GM21360 (cell line): ENCODE data around the gene MTR.
"Not testable (repeated sequence)": the region's sequence is repeated elsewhere in the genome, so short reads cannot be mapped to it uniquely, and the experiment has no call there.

Source experiments
- ATAC-seq: cut with Tn5 transposase; IDR thresholded peaks from one replicate; pipeline ENCODE4 v1.9.1; 2021; ENCODE audit warnings: mild to moderate bottlenecking, moderate library complexity; ENCODE audit not compliant: unreplicated experiment

Gene MTR

GRCh38 chr1:236830116-236830515 is 35.0 kb downstream of the MTR start:
- no peak for ATAC-seq

GRCh38 chr1:236830560-236830959 is 35.5 kb downstream of the MTR start:
- no peak for ATAC-seq

DNA sequence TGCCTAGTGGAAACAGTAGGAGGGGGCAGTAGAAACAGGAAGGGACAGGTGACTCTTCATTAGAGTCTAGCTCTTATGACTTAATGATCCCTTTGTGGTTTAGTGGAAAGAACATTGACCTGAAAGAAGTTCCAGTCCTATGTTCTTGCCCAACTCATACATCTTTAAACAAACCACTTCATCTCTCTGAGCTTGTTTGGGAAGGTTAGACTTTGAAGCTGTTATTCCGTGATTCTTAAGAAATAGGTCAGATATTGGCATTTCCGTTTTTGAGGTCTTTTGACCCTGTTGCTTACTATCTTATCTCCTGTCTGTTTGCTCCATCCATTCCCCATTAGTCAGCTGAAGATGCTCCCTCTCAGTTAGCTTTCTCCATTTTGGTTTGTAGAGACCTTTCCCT is 38.5 kb downstream of the MTR start:
- ATAC-seq, result no peak

- ATAC-seq, result no peak
These were observed 39.8 kb downstream of the MTR start for GRCh38 chr1:236834876-236835275.

GRCh38 chr1:236835491-236835890 is 40.4 kb downstream of the MTR start:
- no peak for ATAC-seq

GRCh38 chr1:236836157-236836556 is 41.1 kb downstream of the MTR start:
- ATAC-seq, result no peak

- no peak for ATAC-seq
These were observed 42.0 kb downstream of the MTR start for GRCh38 chr1:236837115-236837514.

DNA sequence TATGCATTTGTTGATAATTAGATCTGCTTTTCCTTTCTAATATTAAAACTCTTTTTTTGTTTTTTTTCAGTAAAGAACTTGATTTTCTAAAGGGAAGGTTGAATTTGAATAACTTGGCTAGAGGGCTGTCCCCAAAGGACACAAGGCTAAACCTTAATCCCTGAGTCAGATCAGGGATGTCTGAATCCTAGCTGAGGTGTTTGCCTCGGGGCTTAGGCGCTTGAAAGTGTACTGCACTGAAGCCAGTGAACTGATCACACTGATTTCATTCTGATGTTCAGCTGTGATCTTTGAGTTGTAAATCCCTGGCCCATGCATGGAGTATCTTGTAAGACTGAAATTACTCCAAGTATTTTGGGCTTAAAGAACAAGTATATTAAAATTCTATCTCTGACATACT is 42.8 kb downstream of the MTR start:
- ATAC-seq, result no peak

- ATAC-seq, result no peak
These were observed 46.2 kb downstream of the MTR start for GRCh38 chr1:236841341-236841740.

- no peak for ATAC-seq
These were observed 49.6 kb downstream of the MTR start for GRCh38 chr1:236844499-236845271.

DNA sequence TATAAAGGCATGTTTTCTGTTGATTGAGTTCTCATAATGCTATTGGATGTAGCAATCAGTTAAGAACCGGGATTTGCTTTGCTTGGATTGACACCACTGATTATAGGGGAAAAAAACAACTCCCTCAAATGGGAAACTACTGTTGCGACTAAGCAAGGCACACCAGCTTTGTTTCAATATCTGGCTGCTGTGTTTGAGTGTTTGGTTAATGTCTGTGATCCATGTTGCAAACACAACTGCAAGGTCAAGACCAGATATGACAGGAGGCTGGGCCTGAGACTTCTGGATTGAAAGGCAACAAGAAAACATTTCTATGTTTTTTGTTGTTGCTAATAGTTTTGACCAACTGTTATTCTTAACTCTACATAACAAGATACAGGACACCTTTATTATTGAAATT is 50.7 kb downstream of the MTR start:
- ATAC-seq, result no peak

DNA sequence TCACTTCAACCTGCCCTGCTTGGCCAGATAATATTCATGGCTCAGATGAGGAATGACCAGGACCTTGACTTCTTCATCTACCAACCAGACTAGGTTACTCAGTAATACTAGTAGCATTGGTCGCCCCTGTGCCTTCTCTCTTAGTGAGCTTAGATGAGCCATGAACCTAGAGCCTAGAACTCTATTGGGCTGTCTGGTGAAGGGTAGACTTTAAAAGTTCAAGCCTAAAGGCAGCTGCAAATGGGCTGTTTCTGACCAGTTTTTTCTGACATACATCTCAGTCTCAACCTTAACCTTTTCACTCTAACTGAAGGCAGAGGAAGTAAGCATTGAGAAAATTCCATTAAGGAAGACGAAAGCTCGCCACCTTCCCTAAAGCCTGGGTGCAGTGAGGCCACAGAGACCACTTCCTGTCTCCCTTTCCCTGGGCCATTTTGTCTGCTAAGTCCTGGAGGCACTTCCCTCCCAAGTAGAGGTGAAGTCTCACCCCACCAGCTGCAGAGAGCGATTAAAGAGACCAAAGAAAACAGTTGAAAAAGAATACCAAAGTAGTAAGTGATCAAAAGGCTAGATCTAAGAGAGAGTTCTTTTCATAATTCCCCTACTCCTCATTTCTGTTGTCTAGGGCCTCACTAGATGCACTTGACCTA is 53.3 kb downstream of the MTR start:
- ATAC-seq, result no peak

DNA sequence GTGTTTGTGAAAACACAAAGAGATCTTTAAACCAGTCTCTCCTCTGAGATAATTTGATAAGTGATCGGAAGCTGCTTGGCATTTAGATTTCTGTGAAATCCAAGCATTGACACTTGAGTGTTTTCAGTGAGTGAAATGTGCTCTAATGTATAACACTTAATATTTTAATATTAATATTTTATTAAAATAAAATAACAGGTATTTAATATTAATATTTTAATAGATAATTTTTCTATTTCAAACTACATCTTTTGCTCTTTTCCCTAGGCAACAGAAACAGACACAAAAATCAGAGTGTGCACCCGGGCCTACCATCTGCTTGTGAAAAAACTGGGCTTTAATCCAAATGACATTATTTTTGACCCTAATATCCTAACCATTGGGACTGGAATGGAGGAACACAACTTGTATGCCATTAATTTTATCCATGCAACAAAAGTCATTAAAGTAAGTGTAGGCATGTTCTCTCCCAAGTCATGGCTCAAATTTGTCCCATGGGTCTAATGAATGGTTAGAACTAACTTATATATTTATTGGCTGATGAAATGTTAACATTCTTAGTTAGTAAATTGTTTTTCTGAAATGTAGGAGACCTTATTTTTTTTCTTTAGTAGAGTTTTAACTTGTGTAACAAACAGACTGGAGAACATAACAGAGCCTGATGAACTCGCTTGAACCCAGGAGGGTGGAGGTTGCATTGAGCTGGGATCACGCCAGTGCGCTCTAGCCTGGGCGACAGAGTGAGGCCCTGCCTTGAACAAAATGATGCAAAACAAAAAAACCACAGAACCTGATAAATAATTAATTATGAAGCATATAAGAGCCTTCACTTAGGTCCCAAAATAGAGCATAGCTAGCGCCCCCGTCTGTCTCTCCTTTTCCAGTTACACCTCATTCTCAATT is 55.2 kb downstream of the MTR start:
- no peak for ATAC-seq

DNA sequence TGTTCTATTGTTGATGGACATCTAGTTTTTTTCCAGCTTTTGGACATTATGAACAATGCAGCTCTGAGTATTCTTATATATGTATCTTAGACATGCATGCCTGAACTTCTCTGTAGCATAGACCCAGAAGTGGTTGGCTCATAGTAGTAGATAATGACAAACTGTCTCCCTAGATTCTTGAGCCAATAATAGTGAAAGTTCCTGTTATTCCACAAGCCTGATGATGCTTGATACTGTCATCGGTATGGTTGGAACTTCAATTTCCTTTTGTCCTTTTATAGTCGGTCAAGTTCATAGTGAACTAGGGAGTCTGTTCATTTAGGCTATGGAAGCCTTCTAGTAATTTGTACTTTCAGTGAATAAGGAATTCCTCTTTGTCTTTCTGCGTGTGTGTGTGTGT is 56.8 kb downstream of the MTR start:
- no peak for ATAC-seq

GRCh38 chr1:236853921-236854604 is 59.0 kb downstream of the MTR start:
- no peak for ATAC-seq

- no peak for ATAC-seq
These were observed 59.5 kb downstream of the MTR start for GRCh38 chr1:236854605-236854983.

- ATAC-seq, result not testable (repeated sequence)
These were observed 61.6 kb downstream of the MTR start for GRCh38 chr1:236856649-236857048.

- no peak for ATAC-seq
These were observed 63.1 kb downstream of the MTR start for GRCh38 chr1:236858165-236858564.

DNA sequence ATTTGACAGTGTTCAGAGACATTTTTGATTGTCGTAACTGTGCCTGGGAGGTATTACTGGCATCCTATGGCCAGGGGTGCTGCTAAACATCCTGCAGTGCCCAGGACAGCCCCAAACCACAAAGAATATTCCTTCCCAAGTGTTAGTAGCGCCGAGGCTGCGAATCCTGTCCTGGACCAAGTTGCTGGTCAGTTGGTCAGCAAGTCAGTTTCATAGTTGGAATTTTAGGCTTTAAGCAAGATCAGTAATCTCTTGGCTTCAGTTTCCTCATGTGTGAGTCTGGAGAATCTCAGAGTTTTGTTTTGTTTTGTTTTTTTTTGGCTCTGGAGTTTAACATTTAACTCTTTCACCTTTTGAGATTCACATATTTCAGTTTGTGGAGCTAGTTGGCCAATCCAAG is 65.0 kb downstream of the MTR start:
- no peak for ATAC-seq

DNA sequence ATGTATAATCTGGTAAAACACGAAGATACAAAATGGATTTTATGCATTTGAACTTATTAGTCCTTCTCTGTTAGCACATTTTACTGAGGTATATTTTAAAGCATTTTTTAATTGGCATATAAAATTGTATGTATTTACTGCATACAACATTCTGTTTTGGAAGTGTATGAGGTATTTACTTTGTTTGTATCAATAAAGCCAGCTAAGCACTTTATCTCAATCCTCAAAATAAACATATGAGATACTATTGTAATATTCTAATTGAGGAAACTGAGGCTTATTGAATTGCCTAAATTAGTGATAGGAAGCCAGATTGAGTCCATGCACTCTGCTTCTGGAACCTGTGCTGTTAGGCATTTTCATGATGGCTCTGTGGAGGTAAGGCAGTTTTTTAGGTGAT is 65.6 kb downstream of the MTR start:
- no peak for ATAC-seq

GRCh38 chr1:236861560-236862218 is 66.6 kb downstream of the MTR start:
- no peak for ATAC-seq
